SK-N-MC (cell line): ENCODE results near the gene SCAF4.

Experiments used
- EZH2 ChIP-seq: fragments of 200-600 bp; sonication (generic); IDR thresholded peaks from one replicate; pipeline ENCODE4 v1.6.1; 2017; ENCODE audit warnings: antibody characterized with exemption
- FOXP2 ChIP-seq: optimal IDR thresholded peaks from 2 replicates; pipeline ENCODE3; 2011; ENCODE audit warnings: mild to moderate bottlenecking, moderate library complexity; ENCODE audit not compliant: insufficient read depth; ENCODE audit errors: extremely low read length, control extremely low read depth
- POLR2AphosphoS5 ChIP-seq: IDR thresholded peaks from 2 replicates; pipeline ENCODE4 v1.6.1; 2012; ENCODE audit warnings: mild to moderate bottlenecking, low read depth, low read length, borderline replicate concordance

DNA sequence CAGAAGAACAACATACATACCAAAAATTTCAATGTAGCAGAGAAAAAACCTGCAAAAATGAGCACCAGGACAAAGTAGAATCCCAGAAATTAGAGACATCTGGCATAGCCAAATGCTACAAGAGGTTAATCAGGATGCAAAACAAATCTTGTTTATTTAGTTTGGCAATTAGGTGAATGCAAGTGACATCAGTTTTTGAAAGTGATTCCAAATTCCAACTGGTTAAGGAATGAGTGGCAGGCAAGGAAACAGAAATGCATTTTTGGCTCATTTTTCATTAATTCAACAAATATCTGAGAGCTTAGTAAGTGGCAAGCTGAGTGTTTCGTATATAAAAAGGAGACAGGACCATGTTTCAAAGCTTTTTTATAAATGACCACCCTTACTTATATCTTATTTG lies 21.3 kb downstream of the SCAF4 start:
- TF ChIP-seq EZH2 = no peak
- no peak for TF ChIP-seq POLR2AphosphoS5
- no peak for TF ChIP-seq FOXP2
